K562 (cell line): ENCODE results near the gene TBP. TPM values are rescaled to one million over a fixed set of nuclear protein-coding genes. Genes with fewer than 3 reads are reported as not detected.

Source experiments
- KAT8 ChIP-seq: fragments of 450-650 bp; IDR thresholded peaks from 2 replicates; pipeline ENCODE4 v1.6.1; 2016; ENCODE audit warnings: low read depth, mild to moderate bottlenecking
- NBN ChIP-seq: fragments of 450-650 bp; IDR thresholded peaks from 2 replicates; pipeline ENCODE4 v1.6.1; 2016; ENCODE audit warnings: low read depth, mild to moderate bottlenecking
- PPARD ChIP-seq: fragments of 250-450 bp; sonication (Bioruptor Pico); IDR thresholded peaks from 2 replicates; pipeline ENCODE4 v1.8.0; 2022; ENCODE audit warnings: inconsistent platforms, mild to moderate bottlenecking, moderate library complexity
- SIX5 ChIP-seq, 2 experiments: IDR thresholded peaks; 2 replicates each; pipeline ENCODE4 v1.6.1; 2011; ENCODE audit warnings: low read length in 2 of 2, borderline replicate concordance in 1 of 2, low read depth in 1 of 2, mild to moderate bottlenecking in 1 of 2, moderate library complexity in 1 of 2; ENCODE audit not compliant: insufficient read depth in 1 of 2
- WHSC1 ChIP-seq: IDR thresholded peaks from one replicate; pipeline ENCODE4 v1.6.1; 2012; ENCODE audit warnings: low read length, control low read depth, inconsistent platforms
- ZNF324 ChIP-seq: fragments of 250-450 bp; sonication (Bioruptor Pico); IDR thresholded peaks from 2 replicates; pipeline ENCODE4 v1.4.0; 2020; ENCODE audit warnings: mild to moderate bottlenecking
- ZNF696 ChIP-seq: fragments of 250-450 bp; sonication (Bioruptor Pico); conservative IDR thresholded peaks from 2 replicates; pipeline ENCODE4 v1.4.0; 2020; ENCODE audit warnings: mild to moderate bottlenecking, moderate library complexity
- ZNF77 ChIP-seq: fragments of 250-450 bp; sonication (Bioruptor Pico); IDR thresholded peaks from 2 replicates; pipeline ENCODE4 v1.5.0; 2020
- polyA plus RNA-seq, 8 experiments: library from polyadenylated mRNA; depleted of rRNA in 4 of 8; stranded (reverse) in 5 of 8; unstranded in 3 of 8; fragments of >200 nt; fragmentation: Nextera tagmentation in 2 of 8; fragmentation: Illumina TruSeq in 1 of 8; extraction: Ambion mirVana in 2 of 8; extraction: Trizol in 1 of 8; gene quantifications; 2 replicates each; pipeline versions ENCODE4 v1.2.1 to v1.2.3, GENCODE V29; 2011 to 2014; ENCODE audit warnings: inconsistent platforms in 1 of 8, missing spikeins in 1 of 8
- total RNA-seq, 7 experiments: library from RNA; depleted of rRNA in 6 of 7; stranded (reverse); fragments of >200 nt in 6 of 7; fragmentation: Illumina TruSeq in 2 of 7; extraction: Trizol in 2 of 7; gene quantifications; 2 replicates each; pipeline versions ENCODE4 v1.2.1 to v1.2.3, GENCODE V29; 2011 to 2021; ENCODE audit warnings: low replicate concordance in 1 of 7
- TF ChIP-seq, protein P1 (sequence below), 2 experiments: IDR thresholded peaks; 2 replicates each; pipeline ENCODE4 v1.6.1; 2011; ENCODE audit warnings: borderline replicate concordance in 1 of 2, control low read depth in 1 of 2, low read depth in 1 of 2, low read length in 1 of 2, mild to moderate bottlenecking in 1 of 2, mixed read lengths in 1 of 2, moderate library complexity in 1 of 2; ENCODE audit not compliant: insufficient read depth in 1 of 2, insufficient read length in 1 of 2, poor library complexity in 1 of 2, severe bottlenecking in 1 of 2; ENCODE audit errors: extremely low read depth in 1 of 2
- TF ChIP-seq, protein P2 (sequence below): sonication (generic); IDR thresholded peaks from 2 replicates; pipeline ENCODE4 v1.6.1; 2016
- TF ChIP-seq, protein P3 (sequence below): fragments of 250-450 bp; sonication (Bioruptor Pico); IDR thresholded peaks from 2 replicates; pipeline ENCODE4 v1.8.0; 2022; ENCODE audit warnings: moderate library complexity, mild to moderate bottlenecking, inconsistent platforms
- TF ChIP-seq, protein P4 (sequence below): IDR thresholded peaks from 2 replicates; pipeline ENCODE4 v1.6.1; 2011; ENCODE audit not compliant: insufficient read length; ENCODE audit errors: extremely low read depth
- TF ChIP-seq, protein P5 (sequence below), 2 experiments: fragments of 450-650 bp in 1 of 2; IDR thresholded peaks; 2 replicates each; pipeline ENCODE4 v1.6.1; 2011 to 2017; ENCODE audit warnings: low read depth in 2 of 2, antibody characterized with exemption in 1 of 2, borderline replicate concordance in 1 of 2, low read length in 1 of 2, mild to moderate bottlenecking in 1 of 2, mixed read lengths in 1 of 2; ENCODE audit not compliant: control insufficient read depth in 1 of 2

Gene TBP
- total and polyA plus RNA-seq, 9 of the 15 experiments (the other 6 are each of a cell fraction or from before 2014, with no cell fraction given), result 28.5 to 86.1 (median 39.5) TPM

DNA sequence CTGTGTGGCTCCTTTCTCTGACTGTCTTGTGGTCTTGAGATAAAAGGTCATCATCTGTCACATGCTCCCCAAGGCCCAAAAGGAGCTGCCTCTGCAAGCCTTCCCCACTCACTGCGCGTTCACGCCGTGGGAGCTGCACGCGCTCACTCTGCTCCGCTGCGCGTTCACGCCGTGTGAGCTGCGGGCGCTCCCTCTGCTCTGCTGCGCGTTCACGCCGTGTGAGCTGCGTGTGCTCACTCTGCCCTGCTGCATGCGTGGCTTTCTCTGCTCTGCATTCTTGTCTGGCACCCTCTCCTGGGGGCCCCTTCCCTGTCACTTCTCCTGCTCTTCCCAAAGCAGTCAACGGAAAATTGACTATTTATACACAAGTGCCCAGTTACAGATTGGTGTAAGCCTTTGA, 43.5 kb upstream of the TBP start (continued):
- TF ChIP-seq, protein P1, sequence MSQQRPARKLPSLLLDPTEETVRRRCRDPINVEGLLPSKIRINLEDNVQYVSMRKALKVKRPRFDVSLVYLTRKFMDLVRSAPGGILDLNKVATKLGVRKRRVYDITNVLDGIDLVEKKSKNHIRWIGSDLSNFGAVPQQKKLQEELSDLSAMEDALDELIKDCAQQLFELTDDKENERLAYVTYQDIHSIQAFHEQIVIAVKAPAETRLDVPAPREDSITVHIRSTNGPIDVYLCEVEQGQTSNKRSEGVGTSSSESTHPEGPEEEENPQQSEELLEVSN (IDR thresholded peaks at IDR 0.05; ENCODE audit: borderline replicate concordance in 1 of 2, extremely low read depth in 1 of 2, insufficient read depth in 1 of 2, insufficient read length in 1 of 2, low read depth in 1 of 2, low read length in 1 of 2, poor library complexity in 1 of 2, severe bottlenecking in 1 of 2), result peak in 1 of 2 experiments; percentile 14
- no peak for TF ChIP-seq ZNF696 (CRISPR knock-in tag)
- TF ChIP-seq, protein P2, sequence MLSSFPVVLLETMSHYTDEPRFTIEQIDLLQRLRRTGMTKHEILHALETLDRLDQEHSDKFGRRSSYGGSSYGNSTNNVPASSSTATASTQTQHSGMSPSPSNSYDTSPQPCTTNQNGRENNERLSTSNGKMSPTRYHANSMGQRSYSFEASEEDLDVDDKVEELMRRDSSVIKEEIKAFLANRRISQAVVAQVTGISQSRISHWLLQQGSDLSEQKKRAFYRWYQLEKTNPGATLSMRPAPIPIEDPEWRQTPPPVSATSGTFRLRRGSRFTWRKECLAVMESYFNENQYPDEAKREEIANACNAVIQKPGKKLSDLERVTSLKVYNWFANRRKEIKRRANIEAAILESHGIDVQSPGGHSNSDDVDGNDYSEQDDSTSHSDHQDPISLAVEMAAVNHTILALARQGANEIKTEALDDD, result no peak
- no peak for TF ChIP-seq PPARD (CRISPR knock-in tag)
- TF ChIP-seq, protein P3, sequence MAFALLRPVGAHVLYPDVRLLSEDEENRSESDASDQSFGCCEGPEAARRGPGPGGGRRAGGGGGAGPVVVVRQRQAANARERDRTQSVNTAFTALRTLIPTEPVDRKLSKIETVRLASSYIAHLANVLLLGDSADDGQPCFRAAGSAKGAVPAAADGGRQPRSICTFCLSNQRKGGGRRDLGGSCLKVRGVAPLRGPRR, result no peak
- TF ChIP-seq, protein P4, sequence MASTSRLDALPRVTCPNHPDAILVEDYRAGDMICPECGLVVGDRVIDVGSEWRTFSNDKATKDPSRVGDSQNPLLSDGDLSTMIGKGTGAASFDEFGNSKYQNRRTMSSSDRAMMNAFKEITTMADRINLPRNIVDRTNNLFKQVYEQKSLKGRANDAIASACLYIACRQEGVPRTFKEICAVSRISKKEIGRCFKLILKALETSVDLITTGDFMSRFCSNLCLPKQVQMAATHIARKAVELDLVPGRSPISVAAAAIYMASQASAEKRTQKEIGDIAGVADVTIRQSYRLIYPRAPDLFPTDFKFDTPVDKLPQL, result no peak
- no peak for TF ChIP-seq NBN
- no peak for TF ChIP-seq WHSC1
- TF ChIP-seq, protein P5, sequence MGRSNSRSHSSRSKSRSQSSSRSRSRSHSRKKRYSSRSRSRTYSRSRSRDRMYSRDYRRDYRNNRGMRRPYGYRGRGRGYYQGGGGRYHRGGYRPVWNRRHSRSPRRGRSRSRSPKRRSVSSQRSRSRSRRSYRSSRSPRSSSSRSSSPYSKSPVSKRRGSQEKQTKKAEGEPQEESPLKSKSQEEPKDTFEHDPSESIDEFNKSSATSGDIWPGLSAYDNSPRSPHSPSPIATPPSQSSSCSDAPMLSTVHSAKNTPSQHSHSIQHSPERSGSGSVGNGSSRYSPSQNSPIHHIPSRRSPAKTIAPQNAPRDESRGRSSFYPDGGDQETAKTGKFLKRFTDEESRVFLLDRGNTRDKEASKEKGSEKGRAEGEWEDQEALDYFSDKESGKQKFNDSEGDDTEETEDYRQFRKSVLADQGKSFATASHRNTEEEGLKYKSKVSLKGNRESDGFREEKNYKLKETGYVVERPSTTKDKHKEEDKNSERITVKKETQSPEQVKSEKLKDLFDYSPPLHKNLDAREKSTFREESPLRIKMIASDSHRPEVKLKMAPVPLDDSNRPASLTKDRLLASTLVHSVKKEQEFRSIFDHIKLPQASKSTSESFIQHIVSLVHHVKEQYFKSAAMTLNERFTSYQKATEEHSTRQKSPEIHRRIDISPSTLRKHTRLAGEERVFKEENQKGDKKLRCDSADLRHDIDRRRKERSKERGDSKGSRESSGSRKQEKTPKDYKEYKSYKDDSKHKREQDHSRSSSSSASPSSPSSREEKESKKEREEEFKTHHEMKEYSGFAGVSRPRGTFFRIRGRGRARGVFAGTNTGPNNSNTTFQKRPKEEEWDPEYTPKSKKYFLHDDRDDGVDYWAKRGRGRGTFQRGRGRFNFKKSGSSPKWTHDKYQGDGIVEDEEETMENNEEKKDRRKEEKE (IDR thresholded peaks at IDR 0.05; ENCODE audit: borderline replicate concordance in 1 of 2, control insufficient read depth in 1 of 2, low read depth in 2 of 2, low read length in 1 of 2), result no peak
- TF ChIP-seq ZNF324 (CRISPR knock-in tag), result no peak
- TF ChIP-seq SIX5 (IDR thresholded peaks at IDR 0.05; ENCODE audit: borderline replicate concordance in 1 of 2, insufficient read depth in 1 of 2, low read depth in 1 of 2, low read length in 2 of 2), result no peak
- TF ChIP-seq ZNF77 (CRISPR knock-in tag), result no peak
- TF ChIP-seq KAT8, result no peak
